Esophagus (tissue), 2 donors: ENCODE measurements around the gene RBM24. TPM values are rescaled to one million over a fixed set of nuclear protein-coding genes. Genes with fewer than 3 reads are reported as not detected.
"Not testable (repeated sequence)": the region's sequence is repeated elsewhere in the genome, so short reads cannot be mapped to it uniquely, and the experiment has no call there.

Source experiments
- H3K27ac ChIP-seq, 2 donors: one replicate each; pipeline ENCODE4 v1.5.1; 2013; ENCODE audit warnings: low read depth in 2 of 2, mild to moderate bottlenecking in 2 of 2, inconsistent platforms in 1 of 2, low read length in 1 of 2, moderate library complexity in 1 of 2
- H3K27me3 ChIP-seq, 2 donors: one replicate each; pipeline ENCODE4 v1.6.1; 2013; ENCODE audit warnings: low read length in 2 of 2, control low read depth in 1 of 2, mild to moderate bottlenecking in 1 of 2; ENCODE audit not compliant: insufficient read depth in 2 of 2, control insufficient read depth in 1 of 2
- H3K36me3 ChIP-seq, 2 donors: one replicate each; pipeline ENCODE4 v1.6.1; 2013; ENCODE audit warnings: low read length in 1 of 2; ENCODE audit not compliant: control insufficient read depth in 2 of 2, insufficient read depth in 2 of 2
- H3K4me1 ChIP-seq, 2 donors: one replicate each; pipeline ENCODE4 v1.6.1; 2013; ENCODE audit warnings: low read length in 1 of 2; ENCODE audit not compliant: control insufficient read depth in 2 of 2, insufficient read depth in 2 of 2
- H3K4me3 ChIP-seq, 2 donors: one replicate each; pipeline ENCODE4 v1.5.1; 2013; ENCODE audit warnings: low read length in 2 of 2, mild to moderate bottlenecking in 2 of 2, low read depth in 1 of 2, moderate library complexity in 1 of 2
- H3K9me3 ChIP-seq, 2 donors: one replicate each; pipeline ENCODE4 v1.6.1; 2013; ENCODE audit warnings: mild to moderate bottlenecking in 2 of 2, low read depth in 1 of 2, low read length in 1 of 2, moderate library complexity in 1 of 2; ENCODE audit not compliant: control insufficient read depth in 2 of 2, insufficient read depth in 1 of 2
- WGBS, 2 donors: extraction: QIAGEN DNeasy Blood & Tissue Kit; methylation state at CpG; one replicate each; pipeline ENCODE4 v1.1.7; 2013; 5-methylcytosine and 5-hydroxymethylcytosine counted together
- polyA plus RNA-seq, 2 donors: library from polyadenylated mRNA; stranded (reverse); fragments of 200-250 nt; gene quantifications; one replicate each; pipeline ENCODE4 v1.2.3, GENCODE V29; 2013
- donor health status: healthy with polysubstance abuse.
- donor health status: Bipolar disorder and iron deficiency.

Gene RBM24
- polyA plus RNA-seq, 2 donors, result 0.51 to 1.3 TPM

GRCh38 chr6:17320266-17320665 is 39.1 kb downstream of the RBM24 start:
- not testable (repeated sequence) for H3K9me3 ChIP-seq, H3K36me3 ChIP-seq, H3K4me1 ChIP-seq, H3K4me3 ChIP-seq, H3K27ac ChIP-seq, H3K27me3 ChIP-seq
- WGBS, 2 donors, result 93 to 97% methylated on average over 7 of the region's 7 CpGs

- H3K9me3 ChIP-seq, result no peaks in the 10 kb centered on the region
- H3K4me1 ChIP-seq, result no peaks in the 10 kb centered on the region
- no peaks in the 10 kb centered on the region for H3K36me3 ChIP-seq
- no peak overlapping the region for H3K4me3 ChIP-seq
- no peaks in the 10 kb centered on the region for H3K27me3 ChIP-seq
- 65 to 90% methylated on average over 5 of the region's 5 CpGs for WGBS, 2 donors
- no peak overlapping the region for H3K27ac ChIP-seq
Measured at GRCh38 chr6:17331238-17331637, 50.1 kb downstream of the RBM24 start.

GRCh38 chr6:17334265-17334664 is 53.1 kb downstream of the RBM24 start:
- no peaks in the 10 kb centered on the region for H3K27me3 ChIP-seq
- no peaks in the 10 kb centered on the region for H3K9me3 ChIP-seq
- no peaks in the 10 kb centered on the region for H3K36me3 ChIP-seq
- no peak overlapping the region for H3K4me3 ChIP-seq
- 50 to 70% methylated on average over 7 of the region's 7 CpGs for WGBS, 2 donors
- H3K4me1 ChIP-seq, result no peaks in the 10 kb centered on the region
- no peak overlapping the region for H3K27ac ChIP-seq

GRCh38 chr6:17336425-17336824 is 55.3 kb downstream of the RBM24 start:
- H3K27me3 ChIP-seq, result no peaks in the 10 kb centered on the region
- WGBS, 2 donors, result 63 to 73% methylated on average over 2 of the region's 2 CpGs
- H3K36me3 ChIP-seq, result no peaks in the 10 kb centered on the region
- no peak overlapping the region for H3K27ac ChIP-seq
- H3K9me3 ChIP-seq, result no peaks in the 10 kb centered on the region
- no peak overlapping the region for H3K4me3 ChIP-seq
- H3K4me1 ChIP-seq, result no peaks in the 10 kb centered on the region

GRCh38 chr6:17339308-17339670 is 58.1 kb downstream of the RBM24 start:
- H3K36me3 ChIP-seq, result no peaks in the 10 kb centered on the region
- no peaks in the 10 kb centered on the region for H3K4me1 ChIP-seq
- no peaks in the 10 kb centered on the region for H3K9me3 ChIP-seq
- H3K27ac ChIP-seq, result no peak overlapping the region
- no peak overlapping the region for H3K4me3 ChIP-seq
- H3K27me3 ChIP-seq, result no peaks in the 10 kb centered on the region
- 84 to 98% methylated on average over 2 of the region's 2 CpGs for WGBS, 2 donors

GRCh38 chr6:17341117-17341805 is 60.1 kb downstream of the RBM24 start:
- H3K27ac ChIP-seq, result no peak overlapping the region
- H3K4me3 ChIP-seq, result no peak overlapping the region
- WGBS, 2 donors, result 86 to 93% methylated on average over 7 of the region's 7 CpGs
- H3K4me1 ChIP-seq, result no peaks in the 10 kb centered on the region
- H3K36me3 ChIP-seq, result no peaks in the 10 kb centered on the region
- no peaks in the 10 kb centered on the region for H3K27me3 ChIP-seq
- no peaks in the 10 kb centered on the region for H3K9me3 ChIP-seq

GRCh38 chr6:17341891-17342290 is 60.7 kb downstream of the RBM24 start:
- Histone ChIP-seq H3K4me3 (no peak overlapping the region), H3K9me3 (no peaks in the 10 kb centered on the region), H3K36me3 (no peaks in the 10 kb centered on the region), H3K27me3 (no peaks in the 10 kb centered on the region), H3K27ac (no peak overlapping the region), H3K4me1 (no peaks in the 10 kb centered on the region)
- 74 to 83% methylated on average over 3 of the region's 3 CpGs for WGBS, 2 donors

GRCh38 chr6:17343215-17343614 is 62.1 kb downstream of the RBM24 start:
- H3K9me3 ChIP-seq, result no peaks in the 10 kb centered on the region
- no peaks in the 10 kb centered on the region for H3K27me3 ChIP-seq
- no peaks in the 10 kb centered on the region for H3K36me3 ChIP-seq
- H3K27ac ChIP-seq, result no peak overlapping the region
- H3K4me1 ChIP-seq, result no peaks in the 10 kb centered on the region
- WGBS, 2 donors, result 71 to 78% methylated on average over 2 of the region's 2 CpGs
- H3K4me3 ChIP-seq, result no peak overlapping the region

Other genes starting within 250 kb of the RBM24 start
- under 1 TPM in 1 of 2 donors, not detected in 1; 0.53 TPM for gene STMND1, start 179.3 kb upstream of the RBM24 start, polyA plus RNA-seq
- gene CAP2, start 112.2 kb downstream of the RBM24 start, polyA plus RNA-seq, result 1 to 10 TPM; 4.8 to 5.7 TPM